ENCODE data around the gene PFKM.

GRCh38 chr12:48191096-48191495 is 71.9 kb downstream of the PFKM start:
- TF ChIP-seq CTCF (IDR thresholded peaks at IDR 0.05) (no peak), POLR2A (IDR thresholded peaks at IDR 0.05) (no peak)
